Dedifferentiated amniotic fluid mesenchymal stem cell (primary cell): ENCODE data around the gene GPX7.
"Not testable (repeated sequence)": the region's sequence is repeated elsewhere in the genome, so short reads cannot be mapped to it uniquely, and the experiment has no call there.

Experiments
- DNase-seq: peaks from one replicate; pipeline ENCODE4 v3.0.0-alpha.2; 2016; ENCODE audit errors: extremely low spot score

Gene GPX7

DNA sequence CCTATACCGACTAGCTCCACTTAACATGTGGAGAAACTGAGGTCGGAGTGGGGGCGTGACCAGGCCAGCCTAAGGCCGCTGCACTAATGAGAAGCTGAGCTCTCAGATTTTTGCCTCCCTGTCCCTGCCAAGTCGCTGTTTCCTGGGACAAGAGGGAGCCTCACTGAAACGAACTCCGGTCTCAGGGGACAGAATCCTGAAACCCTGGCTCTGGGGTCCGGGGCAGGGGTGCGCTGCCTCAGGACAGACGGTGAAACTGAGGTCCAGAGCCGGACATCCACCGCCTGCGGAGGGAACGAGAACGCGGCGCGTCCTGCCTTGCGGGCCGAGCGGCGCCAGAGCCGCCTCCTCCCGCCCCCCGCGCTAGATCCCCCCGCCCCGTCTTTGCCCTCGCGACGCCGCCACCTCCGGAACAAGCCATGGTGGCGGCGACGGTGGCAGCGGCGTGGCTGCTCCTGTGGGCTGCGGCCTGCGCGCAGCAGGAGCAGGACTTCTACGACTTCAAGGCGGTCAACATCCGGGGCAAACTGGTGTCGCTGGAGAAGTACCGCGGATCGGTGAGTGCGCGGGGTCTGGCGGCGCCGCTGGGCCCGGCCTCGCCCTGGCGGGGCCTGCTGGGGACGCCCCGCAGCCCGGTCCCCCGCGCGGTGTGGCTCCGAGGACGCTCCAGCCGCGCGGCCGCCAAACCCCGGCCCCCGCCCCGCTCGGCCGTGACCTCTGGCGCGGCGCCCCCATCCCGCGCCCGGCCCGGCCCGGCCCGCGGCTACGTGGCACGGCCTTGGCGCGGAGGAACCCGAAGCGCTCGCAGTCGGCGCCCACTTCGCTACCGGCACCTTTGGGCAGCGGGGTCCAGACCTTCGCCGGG is at the start of gene GPX7:
TSS of gene GPX7 (plus strand) at position 381 of the 865 bp plus-strand sequence. CDS start at position 420, 39 bp downstream.
- DNase-seq = no peak

DNA sequence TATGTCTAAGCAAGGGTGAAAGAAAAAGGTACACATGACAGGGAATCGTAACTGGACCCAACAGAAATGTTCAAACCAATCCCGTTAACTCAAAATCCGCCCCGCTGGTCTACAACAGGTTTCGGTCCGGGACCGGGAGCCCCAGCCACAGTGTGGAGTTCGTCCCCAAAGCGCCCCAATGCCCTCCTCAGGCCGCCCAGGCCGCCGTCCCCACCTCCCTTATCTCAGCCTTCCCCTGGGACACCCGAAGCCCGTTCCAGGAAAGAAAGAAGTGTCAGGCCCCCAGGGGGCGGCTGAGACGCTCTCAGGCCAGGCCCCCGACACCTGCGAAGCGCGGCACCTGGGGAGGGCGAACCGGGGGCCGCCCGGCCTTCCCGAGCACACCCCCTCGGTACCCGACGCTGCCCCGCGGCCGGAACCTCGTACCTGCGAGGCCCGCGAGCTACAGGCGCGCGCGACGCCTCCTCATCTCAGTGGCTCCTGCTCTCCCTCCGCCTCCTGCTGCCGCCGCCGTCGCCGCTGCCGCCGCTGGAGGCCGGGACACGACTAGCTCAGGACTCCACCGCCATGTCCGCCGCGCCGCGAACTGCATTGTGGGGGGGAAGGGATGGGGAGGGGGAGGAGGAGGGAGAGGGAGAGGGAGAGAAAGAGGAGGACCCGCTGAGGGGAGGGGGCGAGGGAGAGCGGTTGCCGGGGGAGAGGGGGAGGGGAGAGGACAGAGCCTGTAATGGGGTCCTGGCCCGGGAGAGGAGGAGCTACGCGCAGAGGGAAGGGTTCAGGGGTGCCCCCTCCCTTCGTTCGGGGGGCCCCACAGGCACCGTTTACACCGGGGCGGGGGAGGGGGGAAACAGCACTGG is 49.4 kb upstream of the GPX7 start, which contains the start of gene TUT4:
TSS of gene TUT4 (minus strand) at position 588 of the 857 bp plus-strand sequence. CDS start 26,812 bp downstream, outside the sequence.
- peak; percentile 64 for DNase-seq

DNA sequence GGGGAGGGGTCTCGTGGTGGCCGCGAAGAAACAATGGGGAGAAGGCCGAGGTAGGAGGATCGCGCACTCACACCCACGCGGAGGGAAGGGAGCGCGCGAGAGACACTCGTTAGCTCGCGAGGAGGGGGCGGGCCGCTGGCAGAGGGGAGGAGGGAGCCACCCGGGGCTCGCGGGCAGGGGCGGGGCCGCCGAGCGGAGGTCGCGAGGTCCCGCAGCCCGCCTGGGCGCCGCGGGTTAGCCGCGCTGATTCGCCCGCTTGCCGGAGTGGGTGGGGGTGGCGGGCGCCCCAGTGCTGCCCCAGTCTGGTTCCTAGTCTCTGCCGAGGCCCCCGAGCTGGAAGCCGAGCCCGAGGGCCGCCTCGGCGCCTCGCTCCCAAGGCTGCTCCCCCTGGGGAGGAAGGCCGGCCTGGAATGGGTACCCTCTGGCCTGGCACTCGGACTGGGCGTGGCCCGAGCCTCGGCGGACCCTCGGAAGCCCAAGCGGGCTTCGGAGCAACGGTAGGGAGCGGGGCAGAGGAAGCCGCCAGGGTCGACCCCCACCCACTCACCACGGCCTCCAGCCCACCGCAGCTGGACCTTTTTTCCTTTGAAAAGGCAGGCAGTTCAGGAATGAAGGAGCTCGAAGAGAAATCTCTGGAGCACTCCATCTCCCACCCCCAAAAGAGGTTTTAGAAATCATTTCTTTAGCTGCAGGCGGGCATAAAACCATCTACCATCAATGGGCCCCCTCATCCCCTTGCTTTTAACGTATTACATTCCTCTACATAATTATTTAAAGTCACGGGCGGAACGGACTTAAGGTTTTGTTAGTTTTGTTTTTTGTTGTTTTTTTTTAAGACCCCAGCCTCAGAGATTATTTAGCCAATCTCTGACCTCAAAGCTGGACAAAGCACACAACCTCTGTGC is 48.6 kb upstream of the GPX7 start:
- DNase-seq = peak; percentile 87

DNA sequence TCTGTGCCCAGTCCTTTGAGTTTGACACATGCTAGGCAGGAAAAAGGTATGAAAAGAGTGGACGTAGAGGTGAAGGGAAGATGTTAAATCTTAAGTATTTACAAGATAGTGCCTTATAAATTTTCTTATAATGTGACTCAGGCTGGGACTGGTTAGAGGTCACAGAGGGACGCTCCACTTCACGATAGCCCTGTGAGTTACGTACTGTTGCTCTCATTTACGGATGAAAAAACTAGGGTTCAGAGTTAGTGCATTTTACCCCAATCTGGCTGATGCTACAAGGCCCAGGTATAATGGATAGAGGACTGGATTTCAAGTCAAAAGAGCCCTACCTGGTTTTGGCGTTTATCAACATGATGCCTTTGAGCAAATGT is 47.9 kb upstream of the GPX7 start:
- no peak for DNase-seq

DNA sequence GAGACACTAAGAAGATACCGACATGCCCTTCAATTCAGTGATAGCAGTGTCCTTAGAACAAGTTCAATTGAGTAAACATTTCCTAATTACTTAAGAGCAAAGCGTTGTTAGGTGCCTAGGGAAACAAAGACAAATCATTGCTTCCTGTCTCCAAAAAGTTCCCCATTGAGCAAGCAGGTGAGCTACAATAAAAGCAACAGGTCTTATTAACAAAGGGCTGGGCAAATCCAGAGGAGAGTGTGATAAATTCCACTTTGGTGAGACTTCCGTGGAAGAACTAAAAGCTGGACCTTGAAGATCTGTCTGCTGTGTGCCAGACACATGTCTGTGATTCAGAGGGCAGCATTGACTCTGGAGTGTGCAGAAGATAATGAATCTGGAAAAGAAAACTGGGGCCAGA is 47.4 kb upstream of the GPX7 start:
- no peak for DNase-seq

DNA sequence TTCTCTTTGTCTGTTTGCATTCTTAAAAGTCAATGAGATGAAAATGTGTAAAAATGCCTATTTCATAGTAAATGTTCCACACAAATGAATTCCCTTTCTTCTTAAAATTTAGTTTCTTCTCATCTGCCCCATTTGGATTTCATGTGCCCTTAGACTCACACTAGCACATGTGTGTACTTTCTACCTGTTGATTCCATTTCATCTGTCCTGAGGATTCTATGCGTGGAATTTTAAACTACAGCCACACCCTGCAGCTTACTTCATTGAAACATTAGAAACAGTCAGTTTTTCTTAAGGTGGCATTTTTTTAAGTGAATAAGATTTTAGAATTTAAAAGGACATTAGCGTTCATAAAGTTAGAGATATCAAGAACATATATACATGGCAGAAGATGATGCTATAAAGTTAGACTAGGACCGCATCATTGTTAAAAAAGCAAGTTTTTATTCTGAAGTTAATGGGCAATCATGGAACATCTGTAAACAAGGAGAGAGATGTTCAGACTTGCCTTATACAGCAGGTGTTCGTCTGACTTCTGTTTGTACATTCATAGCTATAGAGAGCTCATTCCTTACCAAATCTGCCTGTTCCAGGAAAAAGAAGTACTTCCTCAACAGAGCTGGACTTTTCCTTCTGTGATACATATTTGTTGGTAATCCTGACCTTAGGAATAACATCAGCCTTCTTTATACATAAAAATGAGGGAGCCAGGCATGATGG is 45.4 kb upstream of the GPX7 start:
- no peak for DNase-seq

DNA sequence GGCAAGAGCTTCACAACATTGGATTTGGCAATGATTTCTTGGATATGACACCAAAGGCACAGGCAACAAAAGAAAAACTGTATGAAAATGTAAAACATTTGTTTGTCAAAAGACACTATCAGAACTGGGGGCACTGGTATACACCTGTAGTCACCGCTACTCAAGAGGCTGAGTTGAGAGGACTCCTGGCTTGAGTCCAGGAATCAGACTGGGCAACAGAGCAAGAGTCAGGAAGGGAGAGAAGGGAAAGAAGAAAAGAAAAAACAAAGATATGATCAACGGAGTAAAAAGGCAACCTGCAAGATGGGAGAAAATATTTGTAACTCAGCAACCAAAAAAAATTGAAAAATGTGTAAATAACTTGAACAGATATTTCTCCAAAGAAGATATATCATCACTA is 43.2 kb upstream of the GPX7 start:
- no peak for DNase-seq

DNA sequence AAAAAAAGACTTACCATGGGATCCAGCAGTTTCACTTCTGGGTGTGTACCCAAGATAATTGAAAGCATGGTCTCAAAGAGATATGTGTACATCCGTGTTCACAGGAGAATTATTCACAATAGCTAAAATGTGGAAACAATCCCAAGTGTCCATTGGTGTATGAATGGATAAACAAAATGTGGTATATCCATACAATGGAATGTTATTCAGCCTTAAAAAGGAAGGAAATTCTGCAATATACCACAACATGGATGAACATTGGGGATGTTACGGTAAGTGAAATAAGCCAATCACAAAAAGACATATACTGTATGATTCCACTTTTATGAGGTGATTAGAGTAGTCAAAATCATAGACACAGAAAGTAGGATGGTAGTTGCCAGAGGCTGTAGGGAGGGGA is 42.3 kb upstream of the GPX7 start:
- DNase-seq = no peak

DNA sequence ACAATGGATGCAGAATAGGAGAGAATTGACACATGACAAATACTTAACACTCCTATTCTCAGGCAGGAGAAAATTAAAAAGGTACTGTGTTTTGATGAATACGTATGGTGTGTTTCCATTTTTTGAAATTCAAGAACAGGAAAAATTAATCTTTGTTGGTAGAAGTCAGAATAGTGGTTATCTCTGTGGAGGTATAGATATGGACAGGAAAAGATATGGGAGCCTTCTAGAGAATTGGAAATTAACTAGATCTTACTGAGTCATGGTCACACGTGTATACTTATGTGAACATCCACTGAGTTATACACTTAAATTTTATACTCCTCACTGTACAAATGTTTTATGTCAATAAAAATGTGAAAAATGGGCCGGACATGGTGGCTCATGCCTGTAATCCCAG is 39.4 kb upstream of the GPX7 start:
- DNase-seq = no peak

DNA sequence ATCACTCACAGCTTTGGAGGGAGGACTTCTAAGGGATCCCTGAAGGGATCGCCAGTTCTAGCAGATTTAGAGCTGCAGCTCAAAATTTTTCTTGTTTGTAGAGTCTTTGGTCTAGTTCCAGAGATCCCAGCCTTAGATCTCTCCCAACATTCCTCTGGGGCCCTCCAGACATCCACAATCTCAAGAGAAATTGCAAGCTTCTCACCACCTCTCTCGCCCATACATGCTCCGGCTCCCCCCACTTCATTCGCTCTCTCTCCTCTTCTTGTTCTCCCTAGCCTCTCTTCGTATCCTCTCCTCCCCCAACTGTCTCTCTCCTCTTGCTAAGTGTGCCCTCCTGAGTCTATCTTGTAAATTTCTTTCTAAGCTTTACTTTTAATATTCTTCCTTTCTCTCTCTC is 34.2 kb upstream of the GPX7 start:
- DNase-seq = no peak

DNA sequence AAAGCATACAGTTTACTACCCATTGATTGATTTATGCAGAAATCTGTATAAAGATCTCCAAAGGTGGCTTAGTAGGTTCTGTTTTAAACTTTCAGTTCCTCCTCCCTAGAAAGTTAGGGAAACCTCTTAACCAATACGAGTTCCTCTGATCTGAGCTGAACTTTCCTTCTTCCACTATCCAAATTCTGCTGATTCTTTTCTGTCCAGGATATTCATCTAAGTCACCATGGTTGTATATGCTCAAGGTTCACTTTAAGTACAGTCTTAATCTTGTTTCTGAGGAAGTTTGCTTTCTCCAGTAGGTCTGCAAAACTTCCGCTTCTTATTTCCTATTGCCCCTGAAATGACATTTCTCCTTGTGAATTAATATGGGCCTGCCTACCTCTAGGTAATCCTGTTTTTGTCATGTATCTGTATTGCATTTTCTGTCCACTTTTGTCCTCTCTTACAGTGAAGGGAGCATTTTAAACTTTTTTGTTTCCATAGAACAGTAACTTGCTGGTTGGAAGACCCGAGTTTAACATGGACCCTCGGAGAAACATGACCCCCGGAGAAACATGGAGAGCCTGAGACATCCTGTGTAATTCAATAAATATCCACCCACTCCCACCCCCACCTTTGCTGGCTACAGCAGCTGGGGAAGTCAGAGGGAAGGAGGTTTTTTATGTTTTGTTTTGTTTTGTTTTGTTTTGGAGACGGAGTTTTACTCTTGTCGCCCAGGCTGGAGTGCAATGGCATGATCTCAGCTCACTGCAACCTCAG is 32.5 kb upstream of the GPX7 start:
- DNase-seq = no peak

DNA sequence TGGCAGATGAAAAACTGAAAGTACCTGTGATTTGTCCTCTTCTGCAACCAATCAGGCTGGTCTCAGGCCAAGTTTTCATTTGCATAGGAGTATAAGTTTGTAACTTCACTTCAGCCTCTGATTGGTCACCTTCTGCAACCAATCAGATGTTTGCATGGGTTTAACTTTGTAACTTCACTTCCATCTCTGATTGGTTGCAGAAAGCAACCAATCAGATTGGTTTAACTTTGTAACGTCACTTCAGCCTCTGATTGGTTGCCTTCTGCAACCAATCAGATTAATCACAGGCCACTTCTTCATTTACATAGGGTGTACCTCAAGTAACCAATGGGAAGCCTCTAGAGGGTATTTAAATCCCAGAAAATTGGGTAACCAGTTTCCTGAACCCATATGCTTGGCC is 30.4 kb upstream of the GPX7 start:
- DNase-seq = no peak

DNA sequence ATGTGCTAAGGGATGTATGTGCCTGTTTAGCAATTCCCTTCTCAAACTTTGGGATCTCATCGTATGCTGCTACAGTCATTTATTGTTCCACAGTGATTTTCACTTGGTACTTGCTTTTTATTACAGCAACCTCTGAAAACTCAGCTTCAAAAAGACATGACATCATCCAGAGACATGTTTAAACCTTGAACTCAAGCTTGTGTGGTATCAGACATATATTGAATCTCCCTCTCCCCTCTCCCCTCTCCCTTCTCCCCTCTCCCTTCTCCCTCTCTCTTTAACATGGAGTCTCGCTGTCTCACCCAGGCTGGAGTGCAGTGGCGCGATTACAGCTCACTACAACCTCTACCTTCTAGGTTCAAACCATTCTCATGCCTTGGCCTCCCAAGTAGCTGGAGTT is 29.8 kb upstream of the GPX7 start:
- no peak for DNase-seq

DNA sequence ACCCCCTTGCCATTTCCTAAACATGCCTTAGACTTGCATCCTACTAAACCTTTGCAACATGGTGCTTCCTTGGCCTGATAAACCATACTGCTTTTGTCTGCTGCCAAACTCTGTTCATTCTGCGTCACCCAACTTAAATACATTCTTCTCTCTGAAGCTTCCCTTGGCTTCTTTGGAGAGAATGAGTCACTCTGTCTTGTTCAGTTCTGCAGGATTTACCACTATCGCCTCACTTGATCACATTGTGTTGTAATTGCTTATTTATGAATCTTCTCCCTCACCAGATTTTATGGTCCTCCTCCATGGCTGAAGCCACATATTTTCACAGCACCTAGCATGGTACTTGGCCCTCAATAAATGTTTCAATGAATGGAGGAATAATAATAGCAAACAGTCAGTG is 27.6 kb upstream of the GPX7 start:
- DNase-seq = peak; percentile 89

DNA sequence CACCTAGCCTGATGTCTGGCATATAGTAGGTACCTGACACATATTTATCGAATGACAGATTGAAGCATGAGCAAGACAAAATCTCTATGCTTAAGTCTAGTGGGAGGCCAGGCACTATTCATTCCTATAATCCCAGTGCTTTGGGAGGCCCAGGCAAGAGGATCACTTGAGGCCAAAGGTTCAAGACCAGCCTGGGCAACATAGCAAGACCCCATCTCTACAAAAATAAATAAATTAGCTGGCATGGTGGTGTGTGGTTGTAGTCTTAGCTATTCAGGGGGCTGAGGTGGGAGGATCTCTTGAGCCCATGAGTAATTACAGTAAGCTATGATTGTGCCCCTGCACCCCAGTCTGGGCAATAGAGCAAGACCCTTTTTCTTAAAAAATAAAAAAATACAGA is 26.1 kb upstream of the GPX7 start:
- no peak for DNase-seq

DNA sequence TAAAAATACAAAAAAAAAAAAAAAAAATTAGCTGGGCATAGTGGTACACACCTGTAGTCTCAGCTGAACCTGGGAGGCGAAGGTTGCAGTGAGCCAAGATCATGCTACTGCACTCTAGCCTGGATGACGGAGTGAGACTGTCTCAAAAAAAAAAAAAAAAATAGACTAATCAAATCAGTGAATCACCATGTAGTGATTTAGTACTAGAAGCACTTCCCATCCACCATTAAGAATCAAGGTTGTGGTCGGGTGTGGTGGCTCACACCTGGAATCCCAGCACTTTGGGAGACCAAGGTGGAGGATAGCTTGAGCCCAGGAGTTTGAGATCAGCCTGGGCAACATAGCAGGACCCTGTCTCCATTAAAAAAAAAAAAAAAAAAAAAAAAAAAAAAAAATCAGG is 24.1 kb upstream of the GPX7 start:
- not testable (repeated sequence) for DNase-seq

DNA sequence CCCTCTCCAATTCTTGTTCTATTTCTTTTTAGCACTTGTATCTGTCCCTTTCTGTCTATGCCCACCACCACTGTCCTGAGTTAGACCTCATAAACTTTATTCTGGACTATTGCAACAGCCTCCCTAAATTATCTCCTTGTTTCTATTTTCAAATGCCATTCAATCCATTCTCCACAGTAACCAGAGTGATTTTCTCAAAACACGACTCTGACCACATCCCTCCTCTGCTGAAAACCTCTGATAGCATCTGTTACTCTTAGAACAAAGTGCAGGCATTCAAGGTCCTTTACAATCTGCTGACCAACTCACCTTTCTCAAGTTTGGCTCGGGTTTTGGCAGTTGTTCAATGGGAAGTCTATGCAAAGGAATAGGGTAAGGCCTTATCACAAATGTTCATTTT is 22.8 kb upstream of the GPX7 start:
- DNase-seq = no peak

DNA sequence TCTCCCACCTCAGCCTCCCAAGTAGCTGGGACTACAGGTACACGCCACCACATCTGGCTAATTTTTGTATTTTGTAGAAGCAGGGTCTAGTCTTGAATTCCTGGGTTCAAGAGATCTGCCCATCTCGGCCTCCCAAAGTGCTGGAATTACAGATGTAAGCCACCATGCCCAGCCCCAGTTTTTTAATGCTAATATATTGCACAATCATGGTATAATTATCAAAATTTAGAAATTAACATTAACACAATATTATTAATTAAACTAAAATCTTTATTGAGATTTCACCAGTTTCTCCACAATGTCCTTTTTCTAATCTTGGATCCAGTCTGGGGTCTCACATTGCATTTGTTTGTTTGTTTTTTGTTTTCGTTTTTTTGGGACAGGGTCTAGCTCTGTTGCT is 21.9 kb upstream of the GPX7 start:
- no peak for DNase-seq

DNA sequence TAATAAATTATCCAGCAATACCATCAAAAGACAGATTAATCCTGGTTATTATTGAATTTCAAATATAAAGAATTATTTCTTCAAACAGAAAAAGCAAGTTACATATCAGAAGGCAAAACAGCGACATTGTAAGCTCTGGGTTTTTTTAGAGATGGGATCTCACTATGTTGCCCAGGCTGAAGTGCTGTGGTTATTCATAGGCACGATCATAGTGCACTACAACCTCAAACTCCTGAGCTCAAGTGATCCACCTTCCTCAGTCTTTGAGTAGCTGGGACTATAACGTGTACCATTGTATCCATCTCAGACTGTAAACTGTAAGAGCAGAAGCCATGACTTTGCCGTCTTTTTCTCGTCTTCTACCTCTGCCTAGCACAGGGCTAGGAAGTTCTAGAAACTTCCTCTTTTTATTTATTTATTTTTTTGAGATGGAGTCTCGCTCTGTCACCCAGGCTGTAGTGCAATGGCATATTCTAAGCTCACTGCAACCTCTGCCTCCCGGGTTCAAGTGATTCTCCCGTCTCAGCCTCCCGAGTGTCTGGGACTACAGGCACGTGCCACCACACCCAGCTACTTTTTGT is 20.0 kb upstream of the GPX7 start:
- DNase-seq = no peak

DNA sequence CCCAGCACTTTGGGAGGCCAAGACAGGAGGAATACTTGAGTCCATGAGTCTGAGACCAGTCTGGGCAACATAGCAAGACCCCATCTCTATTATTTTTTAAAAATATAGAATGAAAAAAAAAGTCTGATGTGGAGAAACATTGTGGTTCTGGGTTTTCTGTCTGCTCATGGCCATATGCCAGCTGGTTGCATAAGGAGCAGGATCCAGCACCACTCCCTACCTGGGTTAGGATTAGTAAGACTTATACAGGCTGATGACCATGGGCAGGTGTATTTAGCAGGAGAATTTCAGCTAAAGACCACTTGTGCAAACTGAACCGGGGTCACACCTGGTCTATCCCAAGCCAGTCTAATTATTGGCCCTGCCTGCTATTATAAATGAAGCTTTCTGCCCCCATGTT is 16.7 kb upstream of the GPX7 start:
- DNase-seq = no peak
